ENCODE measurements around the gene USP4. TPM values are rescaled to one million over a fixed set of nuclear protein-coding genes. Genes with fewer than 3 reads are reported as not detected.

Gene USP4
- total and polyA plus RNA-seq, 2 donors (not counting 1 experiment from before 2014, with no cell fraction given): 60.3 to 116 TPM

GRCh38 chr3:49310677-49311076, 29.2 kb downstream of the USP4 start:
- peaks cover 11 to 70% of the 10 kb centered on the region in 2 experiments for H3K36me3 ChIP-seq (replicated peaks in 1 of 2; ENCODE audit: control extremely low read depth in 1 of 2, control insufficient read depth in 1 of 2, extremely low read depth in 1 of 2, insufficient read depth in 2 of 2, low read length in 1 of 2)

GRCh38 chr3:49305608-49306007, 34.2 kb downstream of the USP4 start:
- Histone ChIP-seq H3K27me3 (replicated peaks in 1 of 4; ENCODE audit: control extremely low read depth in 1 of 4, control insufficient read depth in 3 of 4, insufficient read depth in 4 of 4, low read length in 3 of 4) (no peaks in the 10 kb centered on the region), H4K20me1 (ENCODE audit: control insufficient read depth, insufficient read depth, low read length, poor library complexity, severe bottlenecking) (peaks cover 4% of the 10 kb centered on the region), H3K4me2 (replicated peaks; ENCODE audit: low read depth, low read length, poor library complexity, severe bottlenecking) (no peak overlapping the region), H3K36me3 (replicated peaks in 1 of 2; ENCODE audit: control extremely low read depth in 1 of 2, control insufficient read depth in 1 of 2, extremely low read depth in 1 of 2, insufficient read depth in 2 of 2, low read length in 1 of 2) (peaks cover 8 to 65% of the 10 kb centered on the region in 2 experiments), H3K9ac (ENCODE audit: low read length) (no peak overlapping the region), H3K79me2 (ENCODE audit: control insufficient read depth, insufficient read depth, low read length) (peaks cover 11% of the 10 kb centered on the region), H3K4me3 (ENCODE audit: control extremely low read depth in 1 of 5, extremely low read depth in 1 of 5, insufficient read depth in 1 of 5, low read depth in 2 of 5, low read length in 4 of 5) (no peak overlapping the region), H3K4me1 (ENCODE audit: control insufficient read depth in 2 of 2, insufficient read depth in 2 of 2, low read length in 2 of 2) (no peaks in the 10 kb centered on the region), H3K27ac (ENCODE audit: low read length in 2 of 2) (no peak overlapping the region), H3K9me3 (ENCODE audit: control extremely low read depth in 1 of 3, control insufficient read depth in 2 of 3, insufficient read depth in 1 of 3, low read length in 2 of 3) (no peaks in the 10 kb centered on the region), H2AFZ (ENCODE audit: insufficient read depth, low read depth, low read length, poor library complexity, severe bottlenecking) (no peak overlapping the region)
- no peaks in the 10 kb centered on the region for H3K9me3 Mint-ChIP-seq (ENCODE audit: insufficient read depth)
- TF ChIP-seq EZH2 (IDR thresholded peaks at IDR 0.05; ENCODE audit: borderline replicate concordance, insufficient read depth, low read depth, low read length, poor library complexity, severe bottlenecking) (no peak), CTCF (IDR thresholded peaks at IDR 0.05) (no peak)
- H3K27ac Mint-ChIP-seq: no peak overlapping the region
- no peaks in the 10 kb centered on the region for H3K4me1 Mint-ChIP-seq
- 72% methylated on average over 3 of the region's 5 CpGs for WGBS (ENCODE audit: insufficient coverage)
- no peaks in the 10 kb centered on the region for H3K27me3 Mint-ChIP-seq
- intact Hi-C loops (cut with micrococcal nuclease): no loop called here
- CTCF ChIA-PET: interaction anchor here (0.6 to 1.0 kb wide), 2 partner anchors 14 to 144 kb away, joined by 3 read pairs; no protein-coding TSS in a partner anchor
- POLR2A ChIA-PET: no interaction called here
- ATAC-seq (ENCODE audit: low read depth) (no peak), DNase-seq (no peak)
- H3K4me3 Mint-ChIP-seq: no peak overlapping the region

More at GRCh38 chr3:49310677-49311076, 29.2 kb downstream of the USP4 start:
- ChIA-PET CTCF (interaction anchor here (2.4 kb wide), 1 partner anchor 138 kb away, joined by 7 read pairs; no protein-coding TSS in a partner anchor), POLR2A (no interaction called here)
- no peak overlapping the region for H3K4me2 ChIP-seq (replicated peaks; ENCODE audit: low read depth, low read length, poor library complexity, severe bottlenecking)
- no peaks in the 10 kb centered on the region for H3K4me1 Mint-ChIP-seq
- no peak overlapping the region for H3K27ac ChIP-seq (ENCODE audit: low read length in 2 of 2)
- no peak overlapping the region for H3K9ac ChIP-seq (ENCODE audit: low read length)
- ATAC-seq (ENCODE audit: low read depth) (no peak), DNase-seq (no peak)
- H3K9me3 Mint-ChIP-seq (ENCODE audit: insufficient read depth): no peaks in the 10 kb centered on the region
- H4K20me1 ChIP-seq (ENCODE audit: control insufficient read depth, insufficient read depth, low read length, poor library complexity, severe bottlenecking): peaks cover 11% of the 10 kb centered on the region
- intact Hi-C loops (cut with micrococcal nuclease): no loop called here
- no peak overlapping the region for H3K4me3 ChIP-seq (ENCODE audit: control extremely low read depth in 1 of 5, extremely low read depth in 1 of 5, insufficient read depth in 1 of 5, low read depth in 2 of 5, low read length in 4 of 5)
- H3K4me1 ChIP-seq (ENCODE audit: control insufficient read depth in 2 of 2, insufficient read depth in 2 of 2, low read length in 2 of 2): no peaks in the 10 kb centered on the region
- peaks cover 23% of the 10 kb centered on the region for H3K79me2 ChIP-seq (ENCODE audit: control insufficient read depth, insufficient read depth, low read length)
- H3K4me3 Mint-ChIP-seq: no peak overlapping the region
- H3K27me3 ChIP-seq (replicated peaks in 1 of 4; ENCODE audit: control extremely low read depth in 1 of 4, control insufficient read depth in 3 of 4, insufficient read depth in 4 of 4, low read length in 3 of 4): no peaks in the 10 kb centered on the region
- WGBS (ENCODE audit: insufficient coverage): no CpG with 5 or more reads among the region's 1 CpG
- peaks cover 0 to 1% (median 0%) of the 10 kb centered on the region in 3 donors for H3K9me3 ChIP-seq (ENCODE audit: control extremely low read depth in 1 of 3, control insufficient read depth in 2 of 3, insufficient read depth in 1 of 3, low read length in 2 of 3)
- no peak overlapping the region for H2AFZ ChIP-seq (ENCODE audit: insufficient read depth, low read depth, low read length, poor library complexity, severe bottlenecking)
- H3K27ac Mint-ChIP-seq: no peak overlapping the region
- TF ChIP-seq EZH2 (IDR thresholded peaks at IDR 0.05; ENCODE audit: borderline replicate concordance, insufficient read depth, low read depth, low read length, poor library complexity, severe bottlenecking) (no peak), CTCF (IDR thresholded peaks at IDR 0.05) (no peak)
- H3K27me3 Mint-ChIP-seq: no peaks in the 10 kb centered on the region
